HG03439 (cell line): Measurements from ENCODE around the gene ADM.

Experiments
- ATAC-seq: cut with Tn5 transposase; IDR thresholded peaks from one replicate; pipeline ENCODE4 v1.9.1; 2021; ENCODE audit warnings: mild to moderate bottlenecking, moderate library complexity; ENCODE audit not compliant: unreplicated experiment

ADM gene

GRCh38 chr11:10326012-10326964 is 21.4 kb downstream of the ADM start:
- no peak for ATAC-seq

GRCh38 chr11:10327254-10327653 is 22.4 kb downstream of the ADM start:
- ATAC-seq = no peak

- ATAC-seq = no peak
These were observed 23.6 kb downstream of the ADM start for GRCh38 chr11:10328314-10329098.

GRCh38 chr11:10329356-10329755 is 24.5 kb downstream of the ADM start:
- no peak for ATAC-seq

- no peak for ATAC-seq
These were observed 25.1 kb downstream of the ADM start for GRCh38 chr11:10329935-10330334.

- ATAC-seq = no peak
These were observed 26.8 kb downstream of the ADM start for GRCh38 chr11:10331548-10332289.

GRCh38 chr11:10333490-10333889 is 28.6 kb downstream of the ADM start:
- ATAC-seq = no peak

- ATAC-seq = no peak
These were observed 33.4 kb downstream of the ADM start for GRCh38 chr11:10338287-10338686.

- ATAC-seq = no peak
These were observed 43.9 kb downstream of the ADM start for GRCh38 chr11:10348650-10349280.

- ATAC-seq = no peak
These were observed 44.4 kb downstream of the ADM start for GRCh38 chr11:10349281-10349665.

GRCh38 chr11:10349806-10350205 is 44.9 kb downstream of the ADM start:
- ATAC-seq = no peak

GRCh38 chr11:10350334-10350733 is 45.5 kb downstream of the ADM start:
- no peak for ATAC-seq

- ATAC-seq = no peak
These were observed 46.5 kb downstream of the ADM start for GRCh38 chr11:10351435-10351764.

- no peak for ATAC-seq
These were observed 47.1 kb downstream of the ADM start for GRCh38 chr11:10351765-10352641.

GRCh38 chr11:10352921-10353550 is 48.2 kb downstream of the ADM start:
- ATAC-seq = no peak

GRCh38 chr11:10354389-10354788 is 49.5 kb downstream of the ADM start:
- ATAC-seq = no peak

- no peak for ATAC-seq
These were observed 50.4 kb downstream of the ADM start for GRCh38 chr11:10355257-10355661.

- ATAC-seq = no peak
These were observed 51.3 kb downstream of the ADM start for GRCh38 chr11:10356161-10356560.
